GM21515 (cell line): Measurements from ENCODE around the gene POFUT1.
"Not testable (repeated sequence)": the region's sequence is repeated elsewhere in the genome, so short reads cannot be mapped to it uniquely, and the experiment has no call there.

Experiments used
- ATAC-seq: cut with Tn5 transposase; IDR thresholded peaks from one replicate; pipeline ENCODE4 v1.9.1; 2021; ENCODE audit not compliant: unreplicated experiment

The POFUT1 gene

GRCh38 chr20:32232326-32232886, 24.7 kb downstream of the POFUT1 start:
- ATAC-seq, result no peak

GRCh38 chr20:32233286-32233685, 25.6 kb downstream of the POFUT1 start:
- ATAC-seq, result no peak

- no peak for ATAC-seq
Measured at GRCh38 chr20:32234135-32234808, 26.6 kb downstream of the POFUT1 start.

- no peak for ATAC-seq
Measured at GRCh38 chr20:32235331-32236047, 27.8 kb downstream of the POFUT1 start.

- no peak for ATAC-seq
Measured at GRCh38 chr20:32236048-32236533, 28.4 kb downstream of the POFUT1 start.

GRCh38 chr20:32236819-32237218, 29.1 kb downstream of the POFUT1 start:
- ATAC-seq, result no peak

- ATAC-seq, result no peak
Measured at GRCh38 chr20:32237419-32237818, 29.7 kb downstream of the POFUT1 start.

GRCh38 chr20:32238483-32239425, 31.1 kb downstream of the POFUT1 start:
- ATAC-seq, result no peak

- no peak for ATAC-seq
Measured at GRCh38 chr20:32240205-32240604, 32.5 kb downstream of the POFUT1 start.

- ATAC-seq, result no peak
Measured at GRCh38 chr20:32241807-32242206, 34.1 kb downstream of the POFUT1 start.

- ATAC-seq, result no peak
Measured at GRCh38 chr20:32244150-32244823, 36.6 kb downstream of the POFUT1 start.

- ATAC-seq, result no peak
Measured at GRCh38 chr20:32244959-32245358, 37.3 kb downstream of the POFUT1 start.

GRCh38 chr20:32246208-32246607, 38.5 kb downstream of the POFUT1 start:
- ATAC-seq, result not testable (repeated sequence)

GRCh38 chr20:32248043-32248442, 40.4 kb downstream of the POFUT1 start:
- ATAC-seq, result no peak

GRCh38 chr20:32249030-32249738, 41.5 kb downstream of the POFUT1 start:
- no peak for ATAC-seq

- ATAC-seq, result no peak
Measured at GRCh38 chr20:32251470-32251869, 43.8 kb downstream of the POFUT1 start.

GRCh38 chr20:32252189-32252588, 44.5 kb downstream of the POFUT1 start:
- no peak for ATAC-seq

GRCh38 chr20:32260973-32261372, 53.3 kb downstream of the POFUT1 start:
- ATAC-seq, result not testable (repeated sequence)

- ATAC-seq, result no peak
Measured at GRCh38 chr20:32261644-32262043, 54.0 kb downstream of the POFUT1 start.
